ENCODE data around the gene ABCA6.

Gene ABCA6

GRCh38 chr17:69067274-69068047, 74.2 kb downstream of the ABCA6 start:
- TF ChIP-seq REST (IDR thresholded peaks at IDR 0.05; ENCODE audit: insufficient read depth in 1 of 2, low read depth in 2 of 2, low read length in 2 of 2) = no peak
- TF ChIP-seq SIN3A (IDR thresholded peaks at IDR 0.05; ENCODE audit: borderline replicate concordance, insufficient read depth, low read length) = no peak

GRCh38 chr17:69066482-69066881, 75.2 kb downstream of the ABCA6 start:
- TF ChIP-seq SIN3A (IDR thresholded peaks at IDR 0.05; ENCODE audit: borderline replicate concordance, insufficient read depth, low read length) (no peak), FOXP2 (optimal IDR thresholded peaks at IDR 0.05; ENCODE audit: borderline replicate concordance, extremely low read depth, extremely low read length, insufficient read depth) (no peak), REST (IDR thresholded peaks at IDR 0.05; ENCODE audit: insufficient read depth in 1 of 2, low read depth in 2 of 2, low read length in 2 of 2) (no peak), POLR2AphosphoS5 (IDR thresholded peaks at IDR 0.05; ENCODE audit: low read depth, low read length) (no peak), TAF1 (IDR thresholded peaks at IDR 0.05; ENCODE audit: borderline replicate concordance, insufficient read depth, low read length) (no peak)

GRCh38 chr17:69065113-69065512, 76.6 kb downstream of the ABCA6 start:
- TF ChIP-seq SIN3A (IDR thresholded peaks at IDR 0.05; ENCODE audit: borderline replicate concordance, insufficient read depth, low read length) (no peak), POLR2AphosphoS5 (IDR thresholded peaks at IDR 0.05; ENCODE audit: low read depth, low read length) (no peak), FOXP2 (optimal IDR thresholded peaks at IDR 0.05; ENCODE audit: borderline replicate concordance, extremely low read depth, extremely low read length, insufficient read depth) (no peak), REST (IDR thresholded peaks at IDR 0.05; ENCODE audit: insufficient read depth in 1 of 2, low read depth in 2 of 2, low read length in 2 of 2) (no peak), TAF1 (IDR thresholded peaks at IDR 0.05; ENCODE audit: borderline replicate concordance, insufficient read depth, low read length) (no peak)

- TF ChIP-seq FOXP2 (optimal IDR thresholded peaks at IDR 0.05; ENCODE audit: borderline replicate concordance, extremely low read depth, extremely low read length, insufficient read depth) = no peak
- TF ChIP-seq SIN3A (IDR thresholded peaks at IDR 0.05; ENCODE audit: borderline replicate concordance, insufficient read depth, low read length) = no peak
- TF ChIP-seq POLR2AphosphoS5 (IDR thresholded peaks at IDR 0.05; ENCODE audit: low read depth, low read length) = no peak
- TF ChIP-seq REST (IDR thresholded peaks at IDR 0.05; ENCODE audit: insufficient read depth in 1 of 2, low read depth in 2 of 2, low read length in 2 of 2) = no peak
- no peak for TF ChIP-seq TAF1 (IDR thresholded peaks at IDR 0.05; ENCODE audit: borderline replicate concordance, insufficient read depth, low read length)
Observed at GRCh38 chr17:69064476-69064875, 77.2 kb downstream of the ABCA6 start.

GRCh38 chr17:69064001-69064400, 77.7 kb downstream of the ABCA6 start:
- no peak for TF ChIP-seq REST (IDR thresholded peaks at IDR 0.05; ENCODE audit: insufficient read depth in 1 of 2, low read depth in 2 of 2, low read length in 2 of 2)
- TF ChIP-seq POLR2AphosphoS5 (IDR thresholded peaks at IDR 0.05; ENCODE audit: low read depth, low read length) = no peak
- TF ChIP-seq TAF1 (IDR thresholded peaks at IDR 0.05; ENCODE audit: borderline replicate concordance, insufficient read depth, low read length) = no peak
- TF ChIP-seq FOXP2 (optimal IDR thresholded peaks at IDR 0.05; ENCODE audit: borderline replicate concordance, extremely low read depth, extremely low read length, insufficient read depth) = no peak
- TF ChIP-seq SIN3A (IDR thresholded peaks at IDR 0.05; ENCODE audit: borderline replicate concordance, insufficient read depth, low read length) = no peak

Data from PFSK-1 (cell line).